Fibroblast of the aortic adventitia (primary cell): Measurements from ENCODE around the gene ZNF516. TPM values are rescaled to one million over a fixed set of nuclear protein-coding genes. Genes with fewer than 3 reads are reported as not detected.

ENCODE experiments used
- DNase-seq: peaks from one replicate; pipeline ENCODE4 v3.0.0-alpha.2; 2010; ENCODE audit warnings: low read depth
- H3K4me3 ChIP-seq: 2 replicates; pipeline ENCODE4 v1.5.1; 2011; ENCODE audit warnings: low read depth, mild to moderate bottlenecking, control low read depth, low read length, moderate library complexity
- CTCF ChIP-seq: IDR thresholded peaks from 2 replicates; pipeline ENCODE4 v1.5.1; 2011; ENCODE audit warnings: mild to moderate bottlenecking, low read length, control low read depth, inconsistent platforms; ENCODE audit not compliant: insufficient read depth
- total RNA-seq: library from RNA; depleted of rRNA; stranded (reverse); fragments of >200 nt; gene quantifications from 2 replicates; pipeline ENCODE4 v1.2.3, GENCODE V29; 2012; ENCODE audit warnings: low replicate concordance

ZNF516 gene
- total RNA-seq, 1 donor = 21.9 TPM

- H3K4me3 ChIP-seq = no peak overlapping the region
- DNase-seq = no peak
- TF ChIP-seq CTCF = no peak
Measured at GRCh38 chr18:76452357-76452756, 42.7 kb downstream of the ZNF516 start.

- H3K4me3 ChIP-seq = peak overlapping the region; percentile 71
- DNase-seq = no peak
- TF ChIP-seq CTCF = no peak
Measured at GRCh38 chr18:76451396-76452331, 43.4 kb downstream of the ZNF516 start.

- DNase-seq = peak; percentile 87
- peak overlapping the region; percentile 71 for H3K4me3 ChIP-seq
- no peak for TF ChIP-seq CTCF
Measured at GRCh38 chr18:76450452-76451395, 44.3 kb downstream of the ZNF516 start.

- TF ChIP-seq CTCF = no peak
- no peak overlapping the region for H3K4me3 ChIP-seq
- no peak for DNase-seq
Measured at GRCh38 chr18:76449111-76449453, 46.0 kb downstream of the ZNF516 start.

GRCh38 chr18:76448256-76449110 lies 46.6 kb downstream of the ZNF516 start:
- DNase-seq = no peak
- TF ChIP-seq CTCF = no peak
- H3K4me3 ChIP-seq = no peak overlapping the region

GRCh38 chr18:76447258-76447890 lies 47.7 kb downstream of the ZNF516 start:
- H3K4me3 ChIP-seq = peak overlapping the region; percentile 32
- no peak for TF ChIP-seq CTCF
- DNase-seq = peak; percentile 76
